ENCODE data around the gene AFAP1. TPM values are rescaled to one million over a fixed set of nuclear protein-coding genes. Genes with fewer than 3 reads are reported as not detected.

Gene AFAP1
- total RNA-seq, 4 donors from 2014 or later = 4.4 to 16.6 (median 10.7) TPM

DNA sequence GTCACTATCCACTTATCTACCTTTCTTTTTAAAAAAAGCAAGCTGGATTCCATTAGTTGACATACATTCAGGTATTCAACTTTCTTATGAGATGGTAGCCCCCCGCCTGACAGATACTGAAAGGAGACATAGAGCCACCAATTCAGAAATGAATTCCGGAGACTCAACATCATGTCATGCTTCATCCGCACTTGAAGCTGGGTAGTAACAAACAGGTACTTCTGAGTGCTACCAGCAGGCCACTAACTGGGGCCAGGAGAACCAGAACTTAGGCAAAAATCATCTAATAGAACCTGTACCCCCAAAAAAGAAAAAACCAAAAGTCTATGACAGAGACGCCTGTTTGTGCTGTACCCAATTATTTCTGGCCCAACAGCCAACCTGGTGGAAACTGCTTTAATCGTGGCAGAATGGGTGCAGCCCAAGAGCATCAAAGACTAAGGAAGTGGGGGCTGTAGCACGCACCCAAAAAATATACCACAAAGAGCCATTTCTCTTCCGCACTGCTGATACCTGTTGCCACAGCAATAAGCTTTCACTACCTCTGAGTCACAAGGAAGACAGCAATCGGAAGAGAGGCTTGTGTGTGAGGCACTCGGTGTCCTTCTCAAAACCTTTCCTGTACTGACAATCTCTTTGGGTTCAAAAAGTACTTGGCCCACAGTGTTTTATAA, 84.8 kb downstream of the AFAP1 start:
- DNase-seq = no peak

DNA sequence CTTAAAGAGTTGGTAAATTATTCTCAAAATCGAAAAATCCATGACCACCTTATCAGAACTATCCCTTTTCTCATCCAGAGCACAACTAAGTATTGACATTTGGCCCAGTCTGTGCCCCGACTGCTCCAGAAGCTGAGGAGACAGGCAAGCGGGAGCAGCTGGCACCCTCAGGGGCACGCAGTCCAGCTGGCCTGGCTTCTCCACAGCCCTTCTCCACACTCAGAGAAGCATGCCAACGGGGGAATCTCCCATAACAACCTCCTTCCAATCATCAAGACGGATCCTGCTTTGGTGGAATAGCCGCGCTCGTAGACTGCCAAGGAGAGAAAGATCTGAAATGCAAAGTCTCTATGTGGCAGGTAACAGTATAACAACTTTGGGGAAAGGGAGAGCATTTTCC, 85.4 kb downstream of the AFAP1 start:
- H3K27ac ChIP-seq = peak overlapping the region in 1 of 4 donors; percentile 50
- intact Hi-C loops (cut with DNase I) = no loop called here
- H3K9me3 ChIP-seq = no peaks in the 10 kb centered on the region
- DNase-seq = no peak
- H3K36me3 ChIP-seq = peaks cover 0 to 53% (median 0%) of the 10 kb centered on the region in 3 donors
- TF ChIP-seq POLR2A (IDR thresholded peaks at IDR 0.05) = no peak
- TF ChIP-seq, protein P1, sequence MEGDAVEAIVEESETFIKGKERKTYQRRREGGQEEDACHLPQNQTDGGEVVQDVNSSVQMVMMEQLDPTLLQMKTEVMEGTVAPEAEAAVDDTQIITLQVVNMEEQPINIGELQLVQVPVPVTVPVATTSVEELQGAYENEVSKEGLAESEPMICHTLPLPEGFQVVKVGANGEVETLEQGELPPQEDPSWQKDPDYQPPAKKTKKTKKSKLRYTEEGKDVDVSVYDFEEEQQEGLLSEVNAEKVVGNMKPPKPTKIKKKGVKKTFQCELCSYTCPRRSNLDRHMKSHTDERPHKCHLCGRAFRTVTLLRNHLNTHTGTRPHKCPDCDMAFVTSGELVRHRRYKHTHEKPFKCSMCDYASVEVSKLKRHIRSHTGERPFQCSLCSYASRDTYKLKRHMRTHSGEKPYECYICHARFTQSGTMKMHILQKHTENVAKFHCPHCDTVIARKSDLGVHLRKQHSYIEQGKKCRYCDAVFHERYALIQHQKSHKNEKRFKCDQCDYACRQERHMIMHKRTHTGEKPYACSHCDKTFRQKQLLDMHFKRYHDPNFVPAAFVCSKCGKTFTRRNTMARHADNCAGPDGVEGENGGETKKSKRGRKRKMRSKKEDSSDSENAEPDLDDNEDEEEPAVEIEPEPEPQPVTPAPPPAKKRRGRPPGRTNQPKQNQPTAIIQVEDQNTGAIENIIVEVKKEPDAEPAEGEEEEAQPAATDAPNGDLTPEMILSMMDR (IDR thresholded peaks at IDR 0.05) = no peak
- peaks cover 0 to 38% (median 15%) of the 10 kb centered on the region in 3 donors for H3K4me1 ChIP-seq
- no peaks in the 10 kb centered on the region for H3K27me3 ChIP-seq
- H3K4me3 ChIP-seq = no peak overlapping the region
- WGBS, 2 donors = 87 to 88% methylated on average over 4 to 5 of the region's 9 CpGs

More for the DNA sequence above, 84.8 kb downstream of the AFAP1 start:
- no peaks in the 10 kb centered on the region for H3K27me3 ChIP-seq
- peaks cover 0 to 38% (median 15%) of the 10 kb centered on the region in 3 donors for H3K4me1 ChIP-seq
- no peaks in the 10 kb centered on the region for H3K9me3 ChIP-seq
- no peak for TF ChIP-seq POLR2A (IDR thresholded peaks at IDR 0.05)
- TF ChIP-seq, protein P1 (IDR thresholded peaks at IDR 0.05) = no peak
- H3K27ac ChIP-seq = peak overlapping the region in 2 of 4 donors; percentile 44 to 50
- WGBS, 2 donors = 71 to 84% methylated on average over 8 to 9 of the region's 9 CpGs
- intact Hi-C loops (cut with DNase I) = no loop called here
- H3K4me3 ChIP-seq = no peak overlapping the region
- peaks cover 0 to 51% (median 0%) of the 10 kb centered on the region in 3 donors for H3K36me3 ChIP-seq

DNA sequence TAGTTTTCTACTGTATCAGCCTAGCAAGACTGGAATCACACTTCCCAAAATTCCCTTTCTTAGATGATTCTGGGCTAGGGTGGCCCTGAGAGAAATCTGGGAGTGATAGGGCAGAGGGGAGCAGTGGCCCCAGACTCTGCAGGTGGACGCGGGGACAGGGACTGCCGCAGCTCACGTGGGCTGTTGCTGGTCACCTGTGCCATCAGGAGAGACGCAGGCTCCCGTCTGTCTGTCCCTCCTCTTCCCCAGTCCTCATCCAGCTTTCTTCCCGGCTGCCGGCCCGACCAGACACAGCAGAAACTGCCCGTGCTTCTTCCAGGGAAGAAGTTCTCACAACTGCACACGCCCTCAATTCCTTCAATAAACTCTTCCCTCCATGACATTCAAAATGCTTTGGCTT, 86.4 kb downstream of the AFAP1 start:
- no peaks in the 10 kb centered on the region for H3K27me3 ChIP-seq
- TF ChIP-seq POLR2A (IDR thresholded peaks at IDR 0.05) = no peak
- TF ChIP-seq, protein P1 (IDR thresholded peaks at IDR 0.05) = no peak
- intact Hi-C loops (cut with DNase I) = no loop called here
- peaks cover 0 to 38% (median 15%) of the 10 kb centered on the region in 3 donors for H3K4me1 ChIP-seq
- H3K4me3 ChIP-seq = no peak overlapping the region
- H3K27ac ChIP-seq = peak overlapping the region in 1 of 4 donors; percentile 50
- WGBS, 2 donors = 88 to 94% methylated on average over 11 of the region's 11 CpGs
- H3K9me3 ChIP-seq = no peaks in the 10 kb centered on the region
- H3K36me3 ChIP-seq = peaks cover 0 to 53% (median 0%) of the 10 kb centered on the region in 3 donors
- no peak for DNase-seq

DNA sequence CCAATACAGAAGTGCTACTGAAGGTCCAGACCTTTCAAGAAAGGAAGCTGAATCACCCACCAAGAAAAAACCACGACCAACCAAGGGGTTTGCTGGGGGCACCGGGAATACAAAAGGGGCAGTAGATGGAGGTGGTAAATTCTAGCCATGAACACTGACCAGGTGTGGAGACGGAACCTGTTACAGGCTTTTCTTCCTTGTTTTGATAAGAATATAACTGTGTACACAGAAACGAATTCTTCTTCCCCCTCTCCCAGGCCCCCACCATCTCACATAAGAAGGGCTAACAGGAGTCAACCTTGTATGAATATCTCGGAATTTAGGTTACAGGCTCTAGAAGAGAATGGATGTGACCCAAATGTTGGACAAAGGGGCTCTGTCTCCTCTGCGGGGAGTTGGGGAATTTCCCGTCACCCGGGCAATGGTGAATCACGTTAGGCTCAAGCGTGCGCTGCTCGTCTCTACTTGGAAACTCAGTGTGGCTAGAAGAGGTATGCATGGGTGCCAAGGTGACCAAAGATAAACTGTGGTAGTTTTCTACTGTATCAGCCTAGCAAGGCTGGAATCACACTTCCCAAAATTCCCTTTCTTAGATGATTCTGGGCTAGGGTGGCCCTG, 87.0 kb downstream of the AFAP1 start:
- intact Hi-C loops (cut with DNase I) = no loop called here
- Histone ChIP-seq H3K27ac (no peak overlapping the region), H3K9me3 (no peaks in the 10 kb centered on the region), H3K36me3 (peaks cover 0 to 53% (median 0%) of the 10 kb centered on the region in 3 donors), H3K27me3 (no peaks in the 10 kb centered on the region), H3K4me1 (peaks cover 0 to 36% (median 11%) of the 10 kb centered on the region in 3 donors), H3K4me3 (no peak overlapping the region)
- 60 to 76% methylated on average over 5 to 12 of the region's 12 CpGs for WGBS, 2 donors
- TF ChIP-seq, protein P1 (IDR thresholded peaks at IDR 0.05) = no peak
- no peak for TF ChIP-seq POLR2A (IDR thresholded peaks at IDR 0.05)
- no peak for DNase-seq

DNA sequence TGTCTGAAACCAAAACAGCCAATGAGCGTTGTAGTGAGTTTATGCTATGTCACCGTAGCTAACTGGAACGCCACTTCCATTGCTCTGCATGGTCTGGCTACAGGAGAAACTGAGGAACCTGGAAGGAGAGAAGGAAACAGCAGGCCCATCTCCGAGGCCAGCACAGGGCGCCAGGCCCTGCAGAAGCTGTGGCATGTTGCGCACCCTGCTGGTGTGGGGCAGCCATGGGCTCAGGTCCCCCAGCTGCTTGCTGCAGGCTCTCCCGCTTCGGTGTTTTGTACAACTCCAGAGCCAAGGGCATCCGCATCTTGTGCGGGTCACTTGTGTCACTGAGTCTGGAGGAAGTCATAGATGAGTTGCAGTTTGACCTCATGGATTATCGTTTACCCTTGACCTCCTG, 89.2 kb downstream of the AFAP1 start:
- Histone ChIP-seq H3K27ac (no peak overlapping the region), H3K36me3 (peaks cover 0 to 50% (median 0%) of the 10 kb centered on the region in 3 donors), H3K9me3 (no peaks in the 10 kb centered on the region), H3K4me1 (peaks cover 0 to 16% (median 0%) of the 10 kb centered on the region in 3 donors), H3K4me3 (no peak overlapping the region), H3K27me3 (no peaks in the 10 kb centered on the region)
- TF ChIP-seq POLR2A (IDR thresholded peaks at IDR 0.05) = no peak
- TF ChIP-seq, protein P1 (IDR thresholded peaks at IDR 0.05) = no peak
- no peak for DNase-seq
- 84 to 89% methylated on average over 7 to 9 of the region's 11 CpGs for WGBS, 2 donors
- intact Hi-C loops (cut with DNase I) = no loop called here

Data from esophagus squamous epithelium (tissue), 5 donors.